ENCODE measurements around the gene TESK1.
"Not testable (repeated sequence)": the region's sequence is repeated elsewhere in the genome, so short reads cannot be mapped to it uniquely, and the experiment has no call there.

Gene TESK1

DNA sequence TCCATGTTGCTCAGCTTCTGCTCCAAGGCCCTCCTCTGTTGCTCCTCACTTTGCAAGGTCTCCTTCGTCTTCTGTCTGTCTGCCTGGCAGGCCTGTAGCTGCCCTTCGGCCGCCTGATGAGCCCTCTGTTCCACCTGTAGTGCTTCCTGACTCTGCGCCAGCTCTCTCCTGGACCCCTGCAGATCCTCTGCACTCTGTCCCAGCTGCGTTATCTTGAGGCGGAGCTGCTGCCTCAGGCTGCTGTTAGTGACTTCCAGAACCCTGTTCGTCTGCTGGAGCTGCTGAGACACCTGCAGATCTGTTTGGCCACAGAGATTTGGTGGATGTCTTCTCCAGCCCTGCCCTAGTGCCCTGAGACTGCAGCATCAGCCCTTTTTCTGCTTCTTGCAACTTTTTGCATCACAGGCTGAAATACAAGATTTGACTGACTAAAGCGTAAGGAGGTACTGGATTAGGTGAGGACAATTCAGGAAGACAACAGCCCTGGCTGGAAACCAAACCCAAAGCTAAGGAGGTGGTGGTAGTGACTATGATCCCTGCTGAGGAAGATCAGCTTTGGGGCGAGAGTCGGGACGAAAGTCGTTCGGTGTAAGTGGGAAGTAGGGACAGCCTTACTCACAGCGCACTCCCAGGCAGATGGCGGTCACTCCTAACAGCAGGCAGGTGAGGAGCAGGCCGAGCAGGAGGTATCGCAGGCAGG, 11.1 kb downstream of the TESK1 start:
- DNase-seq (ENCODE audit: low read depth), result no peak

DNA sequence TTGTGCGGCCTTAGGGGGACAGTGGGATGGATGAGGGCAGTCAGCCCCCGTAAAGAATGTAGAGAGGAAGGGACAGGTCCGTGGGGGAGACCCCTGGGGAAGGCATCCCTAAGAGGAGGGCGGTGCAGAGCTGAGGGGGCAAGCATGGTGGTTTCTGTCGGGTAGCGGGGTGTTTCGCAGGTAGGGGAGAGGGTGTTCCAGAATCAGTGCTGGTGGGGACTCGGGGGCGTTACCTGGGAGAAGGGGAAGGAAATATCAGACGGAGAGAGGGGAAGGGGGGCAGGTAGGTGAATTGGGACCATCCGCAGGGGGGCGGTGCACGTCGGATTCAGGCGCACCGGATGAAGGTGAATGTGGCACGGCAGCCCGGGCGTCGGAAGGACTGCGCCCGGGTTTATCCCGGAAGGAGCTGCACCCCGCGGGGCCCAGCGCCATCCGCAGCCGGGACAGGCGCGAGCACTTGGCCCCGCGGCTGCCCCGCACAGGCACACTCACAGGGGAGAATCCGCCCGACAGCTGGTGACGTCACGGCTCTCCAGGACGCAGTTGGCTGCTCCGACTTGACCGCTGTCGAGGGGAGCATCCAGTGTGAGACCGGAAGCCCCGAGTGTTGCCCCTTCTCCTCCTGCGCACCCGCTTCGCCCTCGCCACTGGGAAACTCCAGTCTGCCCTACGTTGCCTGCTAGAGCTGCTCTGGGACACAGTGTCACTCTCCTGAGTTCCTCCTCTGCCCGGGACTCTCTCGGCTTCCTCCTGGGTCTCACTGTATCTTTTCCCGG, 11.8 kb downstream of the TESK1 start:
- DNase-seq (ENCODE audit: low read depth), result peak; percentile 16

DNA sequence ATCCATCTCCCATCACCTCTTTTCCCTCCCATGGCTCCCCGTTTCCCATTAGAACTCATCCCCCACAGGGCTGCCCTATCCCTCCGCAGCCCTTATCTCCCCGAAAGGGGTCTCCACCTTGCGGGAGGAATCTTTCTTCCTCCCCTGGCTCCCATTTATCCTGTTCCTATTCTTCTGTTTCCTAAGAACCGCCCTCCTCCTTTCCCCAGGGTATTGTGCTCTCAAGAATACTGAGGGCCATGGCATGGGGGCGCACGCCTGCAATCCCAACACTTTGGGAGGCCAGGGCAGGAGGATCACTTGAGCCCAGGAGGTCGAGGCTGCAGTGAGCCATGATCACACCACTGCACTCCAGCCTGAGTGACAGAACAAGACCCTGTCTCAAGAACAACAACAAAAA, 12.5 kb downstream of the TESK1 start:
- no peak for DNase-seq (ENCODE audit: low read depth)

- no peak for DNase-seq (ENCODE audit: low read depth)
Measured at GRCh38 chr9:35618325-35618727, 13.3 kb downstream of the TESK1 start, which contains the start of gene CD72. Gene CD72 (minus strand): TSS chr9:35618413. CDS start chr9:35618303, 110 bp downstream.

GRCh38 chr9:35618854-35619799, 14.1 kb downstream of the TESK1 start:
- DNase-seq (ENCODE audit: low read depth), result no peak

GRCh38 chr9:35619800-35620158, 14.7 kb downstream of the TESK1 start:
- DNase-seq (ENCODE audit: low read depth), result no peak

DNA sequence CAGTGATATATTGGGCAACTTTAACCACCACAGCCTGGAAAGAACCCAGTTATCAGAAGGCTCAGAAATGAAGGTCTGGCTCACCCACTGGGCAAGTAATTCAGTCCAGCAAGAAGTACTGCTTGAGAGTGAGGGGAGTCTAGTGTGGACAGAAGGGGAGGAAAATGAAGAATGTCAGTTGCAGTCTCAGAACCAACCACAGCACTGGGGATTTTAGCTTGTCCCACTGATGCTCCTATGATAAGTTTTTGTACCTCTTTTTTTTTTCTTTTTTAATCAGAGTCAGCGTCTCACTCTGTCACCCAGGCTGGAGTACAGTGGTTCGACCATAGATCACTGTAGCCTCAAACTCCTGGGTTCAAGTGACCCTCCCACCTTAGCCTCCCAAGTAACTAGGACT, 22.5 kb downstream of the TESK1 start:
- no peak for DNase-seq (ENCODE audit: low read depth)

DNA sequence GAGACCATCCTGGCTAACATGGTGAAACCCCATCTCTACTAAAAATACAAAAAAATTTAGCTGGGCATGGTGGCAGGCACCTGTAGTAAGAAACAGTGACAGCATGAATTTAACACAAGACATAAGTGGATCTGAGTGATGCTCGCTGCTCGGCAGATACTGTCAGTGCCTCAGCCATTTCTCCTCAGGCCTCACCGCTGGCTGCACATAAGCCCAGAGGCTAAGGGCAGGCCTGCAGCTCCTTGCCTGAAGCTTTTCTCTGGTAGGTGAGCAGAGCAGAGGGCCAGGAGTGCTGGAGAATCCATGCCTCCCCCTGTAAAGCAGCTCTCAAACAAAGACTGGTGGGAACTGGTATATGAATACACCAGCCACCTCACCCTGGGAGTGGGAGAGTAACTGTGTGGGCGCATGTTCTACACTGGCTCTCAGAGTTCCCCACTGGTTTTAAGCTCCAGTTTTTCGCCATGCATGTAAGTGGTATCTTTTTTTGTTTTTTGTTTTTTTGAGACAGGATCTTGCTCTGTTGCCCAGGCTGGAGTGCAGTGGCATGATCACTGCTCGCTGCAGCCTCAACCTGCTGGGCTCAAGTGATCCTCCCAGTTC, 23.4 kb downstream of the TESK1 start:
- DNase-seq (ENCODE audit: low read depth), result no peak

DNA sequence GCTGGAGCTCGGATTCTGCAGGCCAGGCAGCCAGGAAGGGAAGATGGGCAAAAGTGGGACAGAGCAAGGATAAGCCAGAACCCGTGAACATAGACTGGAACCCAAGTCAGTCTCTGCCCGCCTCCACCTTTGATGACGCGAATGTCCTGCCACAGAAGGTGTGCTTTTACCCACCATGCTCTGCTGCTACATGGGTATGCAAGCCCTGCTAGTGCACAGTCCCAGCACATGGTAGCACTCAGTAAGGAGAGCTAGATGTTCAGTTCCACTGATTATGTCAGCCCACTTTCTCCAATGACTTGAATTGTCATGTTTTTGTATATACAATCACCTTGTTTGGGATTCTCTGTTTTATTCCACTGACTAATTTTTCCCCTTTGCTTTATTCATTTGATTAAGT, 24.5 kb downstream of the TESK1 start:
- DNase-seq (ENCODE audit: low read depth), result no peak

- DNase-seq (ENCODE audit: low read depth), result no peak
Measured at GRCh38 chr9:35635730-35636129, 30.7 kb downstream of the TESK1 start.

- no peak for DNase-seq (ENCODE audit: low read depth)
Measured at GRCh38 chr9:35636135-35636876, 31.2 kb downstream of the TESK1 start.

DNA sequence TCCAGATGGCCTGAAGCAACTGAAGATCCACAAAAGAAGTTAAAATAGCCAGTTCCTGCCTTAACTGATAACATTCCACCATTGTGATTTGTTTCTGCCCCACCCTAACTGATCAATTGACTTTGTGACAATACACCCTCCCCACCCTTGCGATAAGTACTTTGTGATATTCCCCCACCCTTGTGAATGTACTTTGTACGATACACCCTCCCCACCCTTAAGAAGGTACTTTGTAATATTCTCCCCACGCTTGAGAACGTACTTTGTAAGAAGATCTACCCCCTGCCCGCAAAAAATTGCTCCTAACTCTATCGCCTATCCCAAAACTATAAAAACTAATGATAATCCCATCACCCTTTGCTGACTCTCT, 31.8 kb downstream of the TESK1 start:
- not testable (repeated sequence) for DNase-seq (ENCODE audit: low read depth)

DNA sequence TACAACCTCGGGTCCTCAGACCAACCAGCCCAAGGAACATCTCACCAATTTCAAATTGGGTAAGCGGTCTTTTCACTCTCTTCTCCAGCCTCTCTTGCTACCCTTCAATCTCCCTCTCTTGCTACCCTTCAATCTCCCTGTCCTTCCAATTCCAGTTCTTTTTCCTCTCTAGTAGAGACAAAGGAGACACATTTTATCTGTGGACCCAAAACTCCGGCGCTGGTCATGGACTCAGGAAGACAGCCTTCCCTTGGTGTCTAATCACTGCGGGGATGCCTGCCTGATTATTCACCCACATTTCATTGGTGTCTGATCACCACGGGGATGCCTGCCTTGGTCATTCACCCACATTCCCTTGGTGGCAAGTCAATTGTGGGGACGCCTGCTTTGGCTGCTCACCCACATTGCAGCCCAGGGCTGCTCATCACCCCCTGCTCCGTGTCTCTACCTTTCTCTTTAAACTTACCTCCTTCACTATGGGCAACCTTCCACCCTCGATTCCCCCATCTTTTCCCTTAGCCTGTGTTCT, 32.4 kb downstream of the TESK1 start:
- DNase-seq (ENCODE audit: low read depth), result not testable (repeated sequence)

DNA sequence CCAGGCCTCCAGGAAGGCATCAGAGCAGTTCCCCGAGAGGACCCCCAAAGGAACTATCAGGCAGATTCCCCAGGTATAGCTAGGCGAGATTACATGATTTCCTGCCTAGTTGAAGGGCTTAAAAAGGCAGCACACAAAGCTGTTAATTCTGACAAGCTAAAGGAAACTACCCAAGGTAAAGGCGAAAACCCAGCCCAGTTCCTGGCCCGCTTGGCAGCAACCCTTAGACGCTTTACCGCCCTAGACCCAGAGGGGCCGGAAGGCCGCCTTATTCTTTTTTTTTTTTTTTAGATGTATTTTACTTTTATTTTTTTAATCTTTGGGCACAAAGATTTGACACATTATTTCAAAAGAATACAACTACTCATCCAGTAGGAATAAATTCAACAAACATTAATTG, 33.7 kb downstream of the TESK1 start:
- not testable (repeated sequence) for DNase-seq (ENCODE audit: low read depth)

DNA sequence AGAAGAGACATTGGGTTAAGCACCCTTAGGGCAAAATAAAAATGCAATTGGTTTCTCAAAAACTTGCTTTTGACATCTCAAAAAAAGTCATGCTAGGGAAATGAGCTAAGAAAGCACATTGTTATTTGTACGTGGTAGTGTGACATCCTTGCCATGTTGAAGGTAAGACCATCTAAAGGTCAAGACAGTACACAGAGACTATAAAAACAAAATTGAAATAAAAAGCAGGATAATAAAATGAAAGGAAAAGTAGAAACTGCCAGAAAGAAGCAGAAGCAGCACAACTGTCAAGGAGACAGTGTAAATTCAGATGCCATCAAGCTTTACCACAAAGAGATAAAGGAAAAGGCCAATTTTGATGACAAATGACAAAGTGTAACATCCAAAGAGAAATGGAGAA, 34.2 kb downstream of the TESK1 start:
- DNase-seq (ENCODE audit: low read depth), result not testable (repeated sequence)

GRCh38 chr9:35639631-35640030, 34.6 kb downstream of the TESK1 start:
- no peak for DNase-seq (ENCODE audit: low read depth)

- not testable (repeated sequence) for DNase-seq (ENCODE audit: low read depth)
Measured at GRCh38 chr9:35640431-35640830, 35.4 kb downstream of the TESK1 start.

- not testable (repeated sequence) for DNase-seq (ENCODE audit: low read depth)
Measured at GRCh38 chr9:35641478-35641877, 36.4 kb downstream of the TESK1 start.

DNA sequence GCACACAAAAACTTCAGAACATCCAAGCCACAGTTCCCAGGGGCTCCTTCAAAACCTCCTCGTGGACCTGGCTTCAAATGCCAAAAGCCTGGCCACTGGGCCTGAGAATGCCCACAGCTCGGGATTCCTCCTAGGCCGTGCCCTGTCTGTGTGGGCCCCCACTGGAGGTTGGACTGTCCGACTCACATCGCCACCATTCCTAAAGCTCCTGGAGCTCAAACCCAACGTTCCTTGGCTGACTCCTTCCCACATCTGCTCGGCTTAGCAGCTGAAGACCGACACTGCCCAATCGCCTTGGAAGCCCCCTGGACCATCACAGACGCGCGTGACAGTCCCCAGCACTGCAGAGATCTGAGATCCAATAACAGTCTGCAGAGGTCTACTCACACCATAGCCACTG, 38.0 kb downstream of the TESK1 start:
- DNase-seq (ENCODE audit: low read depth), result no peak

GRCh38 chr9:35645736-35646135, 40.7 kb downstream of the TESK1 start:
- DNase-seq (ENCODE audit: low read depth), result not testable (repeated sequence)

- DNase-seq (ENCODE audit: low read depth), result no peak
Measured at GRCh38 chr9:35646153-35646532, 41.1 kb downstream of the TESK1 start.
